GM12872 (cell line): ENCODE measurements around the gene YOD1.

Experiments
- TF ChIP-seq, protein P1 (sequence below): IDR thresholded peaks from 3 replicates; pipeline ENCODE4 v1.5.1; 2011; ENCODE audit warnings: low read depth, mild to moderate bottlenecking, low read length, moderate library complexity; ENCODE audit not compliant: insufficient read depth

The YOD1 gene

DNA sequence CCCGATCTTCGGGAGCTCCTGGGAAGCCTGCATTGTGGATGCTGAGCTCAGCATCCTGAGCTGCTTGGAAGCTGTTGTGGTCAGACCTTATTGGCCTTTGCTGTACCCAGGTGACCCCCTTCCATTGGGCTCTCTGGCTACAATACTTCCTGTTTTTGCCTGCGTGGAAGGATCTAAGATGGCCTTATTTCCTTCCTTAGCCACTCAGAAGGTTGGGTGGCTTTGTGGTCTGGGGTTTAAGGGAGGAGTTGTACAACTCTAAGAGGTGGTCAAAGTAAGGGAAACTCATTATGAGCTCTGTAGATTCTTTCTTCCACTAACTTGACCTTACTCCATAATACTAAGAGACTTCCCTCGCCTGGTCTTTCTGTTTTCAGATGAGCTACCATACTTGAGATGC is 19.8 kb upstream of the YOD1 start:
- TF ChIP-seq, protein P1, sequence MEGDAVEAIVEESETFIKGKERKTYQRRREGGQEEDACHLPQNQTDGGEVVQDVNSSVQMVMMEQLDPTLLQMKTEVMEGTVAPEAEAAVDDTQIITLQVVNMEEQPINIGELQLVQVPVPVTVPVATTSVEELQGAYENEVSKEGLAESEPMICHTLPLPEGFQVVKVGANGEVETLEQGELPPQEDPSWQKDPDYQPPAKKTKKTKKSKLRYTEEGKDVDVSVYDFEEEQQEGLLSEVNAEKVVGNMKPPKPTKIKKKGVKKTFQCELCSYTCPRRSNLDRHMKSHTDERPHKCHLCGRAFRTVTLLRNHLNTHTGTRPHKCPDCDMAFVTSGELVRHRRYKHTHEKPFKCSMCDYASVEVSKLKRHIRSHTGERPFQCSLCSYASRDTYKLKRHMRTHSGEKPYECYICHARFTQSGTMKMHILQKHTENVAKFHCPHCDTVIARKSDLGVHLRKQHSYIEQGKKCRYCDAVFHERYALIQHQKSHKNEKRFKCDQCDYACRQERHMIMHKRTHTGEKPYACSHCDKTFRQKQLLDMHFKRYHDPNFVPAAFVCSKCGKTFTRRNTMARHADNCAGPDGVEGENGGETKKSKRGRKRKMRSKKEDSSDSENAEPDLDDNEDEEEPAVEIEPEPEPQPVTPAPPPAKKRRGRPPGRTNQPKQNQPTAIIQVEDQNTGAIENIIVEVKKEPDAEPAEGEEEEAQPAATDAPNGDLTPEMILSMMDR: no peak

DNA sequence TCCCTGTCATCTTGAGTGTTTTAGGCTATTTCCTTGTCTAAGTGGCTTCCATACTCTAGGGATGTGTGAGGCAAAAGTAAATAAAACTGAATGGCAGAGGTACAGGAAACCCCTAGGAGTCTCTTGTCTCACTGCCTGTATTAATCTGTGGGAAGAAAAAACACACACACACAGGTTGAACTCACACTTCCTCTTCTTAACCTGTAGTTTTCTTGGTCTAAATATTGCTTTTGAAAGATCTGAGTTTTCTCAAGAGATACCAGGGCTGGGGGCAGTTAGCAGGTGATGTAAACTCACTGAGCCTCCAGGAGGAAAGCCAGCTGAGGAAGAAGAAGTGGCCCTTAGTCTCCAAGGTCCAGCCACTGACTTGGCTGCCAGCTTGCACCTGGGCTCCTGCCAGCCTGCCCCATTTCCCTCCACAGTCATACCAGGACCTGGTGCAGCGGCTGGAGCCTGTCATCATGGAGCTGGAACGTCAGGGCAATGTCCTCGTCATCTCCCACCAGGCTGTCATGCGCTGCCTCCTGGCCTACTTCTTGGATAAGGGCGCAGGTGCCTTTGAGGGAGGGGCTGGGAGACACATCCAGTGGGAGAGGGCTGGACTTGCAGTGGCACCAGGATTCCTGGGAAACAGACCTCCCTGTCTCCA is 19.0 kb upstream of the YOD1 start:
- TF ChIP-seq, protein P1: no peak

DNA sequence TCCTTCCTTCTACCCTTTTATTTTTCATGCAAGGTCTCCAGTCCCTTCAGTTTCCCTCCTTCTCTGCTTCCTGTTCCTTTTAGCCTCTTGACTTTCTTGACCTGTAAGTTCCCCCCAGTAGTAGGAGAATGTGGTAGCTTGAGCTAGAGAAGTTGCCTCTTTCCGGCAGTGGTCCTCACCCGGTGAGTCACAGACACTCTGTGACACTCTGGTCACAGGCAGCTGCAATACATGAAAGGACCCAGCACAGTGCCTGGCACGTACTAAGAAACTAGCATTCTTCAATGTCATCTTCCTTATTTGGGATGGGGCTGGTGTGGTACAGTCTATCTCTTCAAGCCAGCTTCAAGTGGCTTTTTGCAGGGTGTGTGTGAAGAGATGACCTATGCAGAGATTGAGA is 18.1 kb upstream of the YOD1 start:
- TF ChIP-seq, protein P1: no peak

DNA sequence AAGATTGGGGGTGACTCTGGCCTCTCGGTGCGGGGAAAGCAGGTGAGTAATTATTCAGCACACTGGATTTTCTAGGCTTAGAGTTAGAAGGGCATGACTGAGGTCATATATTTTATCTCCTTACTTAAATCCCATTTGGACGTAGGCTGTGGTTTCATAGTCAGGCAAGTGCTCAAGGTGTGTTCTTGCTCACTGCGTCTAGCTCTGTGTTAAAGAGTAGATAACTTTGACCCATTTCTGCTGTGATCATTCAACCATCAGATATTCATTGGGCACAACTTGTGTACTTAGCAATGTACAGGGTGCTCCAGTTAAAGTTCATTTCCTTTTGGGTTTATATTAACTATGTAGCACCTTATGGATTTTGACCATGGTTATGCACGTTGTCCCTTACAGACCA is 16.7 kb upstream of the YOD1 start:
- TF ChIP-seq, protein P1: no peak

DNA sequence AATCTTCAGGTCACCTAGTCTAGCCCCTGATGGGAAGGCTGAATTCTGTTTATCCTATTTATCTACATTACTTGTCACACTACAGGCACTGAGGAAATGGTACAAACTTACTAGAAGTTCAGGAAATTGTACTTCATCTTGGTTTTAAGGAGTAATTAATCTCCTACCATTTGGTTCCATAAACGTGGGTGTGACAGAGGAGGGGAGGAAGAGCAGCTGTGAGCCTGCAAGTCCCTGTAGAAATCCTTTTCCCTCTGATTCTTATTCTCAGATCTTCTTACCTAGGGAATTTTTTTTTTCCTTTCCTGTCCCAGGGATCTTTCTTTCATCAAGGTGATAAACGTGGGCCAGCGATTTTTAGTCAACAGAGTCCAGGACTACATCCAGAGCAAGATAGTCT is 16.2 kb upstream of the YOD1 start:
- TF ChIP-seq, protein P1: no peak

DNA sequence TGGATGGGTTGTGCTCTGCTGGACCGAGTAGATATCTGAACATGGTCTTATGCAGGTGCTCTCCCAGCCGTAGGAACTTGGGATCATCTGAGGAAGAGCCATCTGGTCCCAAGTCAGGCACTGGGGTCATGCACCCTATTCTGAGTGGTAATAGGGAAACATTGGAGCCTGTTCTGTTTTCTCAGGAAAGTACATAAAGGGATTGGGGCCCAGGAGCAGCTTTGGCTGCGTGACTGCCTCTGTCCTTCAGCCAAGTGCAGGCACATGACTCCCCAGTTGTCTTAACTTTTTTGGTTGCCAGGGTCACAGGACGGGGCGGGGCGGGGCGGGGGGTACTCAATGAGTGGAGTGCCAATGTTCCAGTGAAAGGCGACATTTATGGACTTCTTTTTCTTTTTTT is 13.6 kb upstream of the YOD1 start:
- TF ChIP-seq, protein P1: no peak

DNA sequence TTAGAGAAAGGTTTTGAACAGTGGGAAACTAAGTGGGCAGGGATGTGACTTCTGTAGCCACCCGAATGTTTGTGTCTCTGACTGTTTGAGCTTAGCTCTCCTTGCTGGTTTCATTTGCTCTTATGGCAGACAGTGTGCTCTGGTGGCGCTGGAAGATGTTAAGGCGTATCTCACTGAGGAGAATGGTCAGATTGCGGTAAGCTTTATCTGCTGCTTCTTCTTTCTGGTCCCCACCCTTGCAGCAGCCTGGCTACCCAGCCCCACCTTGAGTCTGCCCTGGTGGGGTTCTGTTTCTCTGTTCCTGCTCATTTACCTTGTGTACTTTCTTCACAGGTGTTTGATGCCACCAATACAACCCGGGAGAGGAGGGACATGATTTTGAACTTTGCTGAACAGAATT is 12.0 kb upstream of the YOD1 start:
- TF ChIP-seq, protein P1: no peak
